CD4-positive, alpha-beta T cell treated with Interleukin-17A for 4 hours (primary cell): ENCODE measurements around the gene ADGRG2.
"Not testable (repeated sequence)": the region's sequence is repeated elsewhere in the genome, so short reads cannot be mapped to it uniquely, and the experiment has no call there.

Experiments
- DNase-seq: peaks from one replicate; pipeline ENCODE4 v3.0.0-alpha.2; 2020; ENCODE audit warnings: mixed read lengths

ADGRG2 gene

GRCh38 chrX:18996536-18996935 is 125.7 kb downstream of the ADGRG2 start:
- DNase-seq, result no peak

GRCh38 chrX:18995221-18995620 is 127.0 kb downstream of the ADGRG2 start:
- no peak for DNase-seq

DNA sequence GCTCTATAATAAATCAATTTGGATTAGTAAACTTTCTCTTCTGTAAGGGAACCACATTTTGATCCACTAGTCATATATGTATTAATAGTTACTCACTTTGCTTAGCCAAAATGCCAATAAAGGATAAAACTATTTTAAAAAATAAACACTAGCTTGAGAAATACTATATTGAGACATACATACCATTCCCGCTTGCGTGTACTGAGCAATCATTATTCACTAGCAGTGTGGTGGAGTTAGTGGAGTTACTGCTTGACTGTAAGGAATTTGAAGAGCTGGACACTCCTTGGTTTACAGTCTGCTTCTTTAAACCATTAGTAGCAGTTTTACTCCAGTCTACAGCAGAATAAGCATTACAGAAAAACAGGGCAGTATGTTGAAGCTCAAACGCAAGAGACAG is 127.6 kb downstream of the ADGRG2 start:
- DNase-seq, result no peak

DNA sequence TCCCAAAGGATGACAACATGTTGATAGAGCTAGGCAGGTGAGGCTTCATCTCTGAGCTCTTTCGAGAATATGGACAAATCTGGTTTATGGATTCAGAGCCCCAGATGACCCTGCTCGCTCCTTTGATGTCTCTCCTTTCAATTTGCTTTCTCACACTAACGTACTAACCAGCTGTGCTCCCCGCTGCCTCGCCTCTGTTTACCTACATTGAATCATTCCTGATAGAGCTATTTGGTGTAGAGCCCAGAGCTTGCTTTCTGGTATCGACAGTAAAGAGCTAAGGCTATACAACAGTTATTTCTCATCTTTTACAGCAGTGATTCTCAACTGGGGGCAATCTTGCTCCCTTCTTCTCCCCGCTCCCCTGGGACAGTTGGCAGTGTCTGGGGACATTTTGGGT is 129.4 kb downstream of the ADGRG2 start:
- DNase-seq, result no peak

- peak; percentile 3 for DNase-seq
Measured at GRCh38 chrX:18985186-18985435, 137.2 kb downstream of the ADGRG2 start.

DNA sequence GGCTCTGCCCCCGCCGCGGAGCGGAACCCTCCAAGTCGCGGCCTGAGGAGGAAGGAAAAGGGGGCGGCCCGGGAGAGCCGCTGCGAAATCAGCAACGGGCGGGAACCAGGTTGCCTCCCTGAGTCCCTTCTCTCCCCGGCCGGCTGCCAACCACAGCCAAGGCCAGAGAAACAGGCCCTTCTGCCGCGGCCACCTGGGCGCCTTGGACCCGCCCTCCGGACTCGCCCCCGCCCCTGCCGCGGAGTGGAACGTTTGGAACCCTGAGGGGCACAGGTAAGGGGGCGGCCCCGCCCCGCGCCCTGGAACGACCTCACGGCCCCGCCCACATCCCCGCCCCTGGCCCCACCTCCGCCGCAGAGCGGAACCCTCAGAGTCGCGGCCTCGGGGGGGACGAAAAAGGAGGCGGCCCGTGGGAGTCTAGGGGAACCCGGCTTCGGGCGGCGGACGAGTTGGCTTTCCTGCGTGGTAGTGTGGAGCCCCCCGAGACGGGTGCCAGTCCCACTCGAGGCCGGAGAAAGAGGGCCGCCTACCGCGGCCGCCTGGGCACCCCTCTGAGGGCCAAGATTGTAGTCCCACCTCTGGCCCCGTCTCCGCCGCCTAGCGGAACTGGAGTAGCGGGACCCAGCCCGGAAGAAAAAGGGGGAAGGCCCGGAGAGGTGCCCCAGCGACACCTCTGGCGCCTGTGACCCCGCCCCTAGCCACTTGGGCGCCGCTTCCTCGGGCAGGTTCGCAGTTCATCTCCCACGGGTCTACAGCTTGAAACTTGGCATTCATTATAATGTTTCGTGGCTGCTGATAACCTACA is 137.7 kb downstream of the ADGRG2 start:
- peak; percentile 92 for DNase-seq

DNA sequence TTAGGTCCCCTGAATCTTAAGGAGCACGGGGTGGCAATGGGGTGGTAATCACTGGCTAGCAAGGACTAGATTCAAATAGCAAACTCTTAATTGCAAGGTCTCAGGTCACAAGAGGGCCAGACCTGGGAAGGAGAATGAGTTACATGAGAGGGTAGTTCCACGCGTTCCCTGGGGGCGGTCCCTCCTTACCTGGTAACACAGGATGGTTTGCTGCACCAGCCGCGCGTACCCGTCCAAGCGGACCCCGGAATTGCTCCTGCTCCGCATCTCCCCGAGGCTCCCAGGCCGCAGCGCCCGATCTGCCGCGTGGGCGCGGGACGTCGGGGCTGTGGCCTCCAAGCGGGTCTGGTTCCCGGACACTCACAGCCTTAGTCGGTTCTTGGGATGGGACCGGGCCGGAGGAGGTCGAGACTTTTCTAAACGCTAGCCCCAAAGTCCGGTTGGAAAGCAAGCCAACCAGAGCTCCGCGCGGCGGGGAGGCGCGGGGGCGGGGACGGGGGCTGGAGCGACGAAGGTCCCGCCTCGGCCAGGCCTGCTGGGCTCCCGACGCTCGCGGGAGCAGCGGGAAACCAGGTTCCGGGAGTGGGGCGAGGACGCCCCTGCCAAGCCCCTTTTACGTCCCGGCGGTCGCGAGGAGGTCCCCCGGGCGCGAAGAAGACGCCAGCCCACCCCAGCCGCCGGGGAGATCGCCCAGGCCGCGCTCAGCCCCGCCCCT is 138.4 kb downstream of the ADGRG2 start, which contains the start of gene PHKA2:
PHKA2 (minus strand) TSS at position 449 of the 715 bp plus-strand sequence; CDS start at position 267, 182 bp downstream.
- DNase-seq, result no peak

GRCh38 chrX:18981124-18981807 is 141.0 kb downstream of the ADGRG2 start:
- no peak for DNase-seq

DNA sequence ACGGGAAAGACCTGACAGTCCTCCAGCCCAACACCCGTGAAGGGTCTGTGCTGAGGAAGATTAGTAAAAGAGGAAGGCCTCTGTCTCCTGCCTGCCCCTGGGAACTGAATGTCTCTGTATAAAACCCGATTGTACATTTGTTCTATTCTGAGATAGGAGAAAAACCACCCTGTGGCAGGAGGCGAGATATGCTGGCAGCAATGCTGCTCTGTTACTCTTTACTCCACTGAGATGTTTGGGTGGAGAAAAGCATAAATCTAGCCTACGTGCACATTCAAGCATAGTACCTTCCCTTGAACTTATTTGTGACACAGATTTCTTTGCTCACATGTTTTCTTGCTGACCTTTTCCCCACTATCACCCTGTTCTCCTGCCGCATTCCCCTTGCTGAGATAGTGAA is 142.0 kb downstream of the ADGRG2 start:
- DNase-seq, result not testable (repeated sequence)

DNA sequence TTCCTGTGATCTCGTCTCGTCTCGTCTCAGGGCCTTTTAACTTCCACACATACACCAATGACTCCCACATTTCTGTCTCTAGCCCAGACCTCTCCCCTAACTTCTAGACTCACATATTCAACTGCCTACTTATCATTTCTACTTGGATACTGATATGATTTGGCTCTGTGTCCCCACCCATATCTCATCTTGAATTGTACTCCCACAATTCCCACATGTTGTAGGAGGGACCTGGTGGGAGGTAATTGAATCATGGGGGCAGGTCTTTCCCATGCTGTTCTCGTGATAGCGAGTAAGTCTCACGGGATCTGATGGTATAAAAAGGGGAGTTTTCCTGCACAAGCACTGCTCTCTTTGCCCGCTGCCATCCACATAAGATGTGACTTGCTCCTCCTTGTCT is 147.3 kb downstream of the ADGRG2 start:
- no peak for DNase-seq

- DNase-seq, result no peak
Measured at GRCh38 chrX:18973527-18974192, 148.6 kb downstream of the ADGRG2 start.

DNA sequence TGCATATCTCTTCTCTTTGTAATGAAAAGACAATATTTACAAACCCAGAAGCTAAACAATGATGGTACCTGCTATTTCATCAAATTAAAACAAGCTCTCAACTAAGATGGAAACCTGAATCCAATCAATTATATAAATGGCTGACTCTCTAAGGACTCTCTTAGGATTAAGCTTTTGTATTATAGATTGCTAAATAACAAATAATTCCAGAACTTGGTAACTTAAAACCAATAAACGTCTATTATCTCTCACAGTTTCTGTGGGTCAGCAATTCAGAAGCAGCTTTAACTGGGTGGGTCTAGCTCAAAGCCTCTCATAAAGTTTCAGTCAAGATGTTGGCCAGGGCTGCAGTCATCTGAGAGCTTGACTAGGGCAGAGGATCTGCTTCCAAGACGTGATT is 150.8 kb downstream of the ADGRG2 start:
- no peak for DNase-seq

DNA sequence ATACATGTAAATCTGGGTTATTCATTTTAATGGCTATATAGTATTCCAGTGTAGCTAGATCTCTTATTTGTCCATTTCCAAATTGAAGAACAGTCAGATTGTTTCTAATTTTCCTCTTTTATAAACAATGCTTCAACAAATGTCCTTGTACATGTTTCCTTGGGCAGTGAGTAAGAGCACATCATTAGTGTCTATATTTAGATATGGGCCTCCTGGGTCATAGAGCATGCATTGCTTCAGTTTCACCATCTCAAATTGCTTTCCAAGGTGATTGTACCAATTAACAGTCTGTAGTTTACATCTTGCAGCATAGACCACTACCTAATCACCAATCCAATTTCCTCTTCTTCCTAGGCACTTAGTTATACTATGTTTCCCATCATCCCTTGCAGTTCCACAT is 151.8 kb downstream of the ADGRG2 start:
- no peak for DNase-seq

DNA sequence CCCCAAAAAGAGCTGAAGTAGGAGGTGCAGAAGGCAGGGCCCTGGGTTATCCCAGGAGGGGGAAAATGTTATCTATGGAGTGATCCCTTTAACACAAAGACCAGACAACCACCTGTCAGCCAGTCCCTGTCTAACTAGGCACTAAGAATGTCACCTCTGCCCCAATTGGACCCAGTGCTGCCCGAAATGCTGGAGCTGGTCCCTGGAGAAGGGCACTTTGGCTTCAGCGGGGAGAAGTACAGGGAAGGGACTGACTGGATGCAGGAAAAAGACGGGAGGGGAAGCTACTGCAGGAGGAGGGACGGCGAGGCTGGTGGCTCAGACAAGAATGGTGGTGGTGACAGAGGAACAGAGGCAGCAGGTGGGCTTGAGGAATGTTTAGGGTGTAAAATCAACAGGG is 155.6 kb downstream of the ADGRG2 start:
- DNase-seq, result no peak

GRCh38 chrX:18964901-18965300 is 157.4 kb downstream of the ADGRG2 start:
- no peak for DNase-seq

- no peak for DNase-seq
Measured at GRCh38 chrX:18964026-18964425, 158.2 kb downstream of the ADGRG2 start.

- no peak for DNase-seq
Measured at GRCh38 chrX:18962329-18962728, 159.9 kb downstream of the ADGRG2 start.

- DNase-seq, result no peak
Measured at GRCh38 chrX:18961686-18962085, 160.6 kb downstream of the ADGRG2 start.

DNA sequence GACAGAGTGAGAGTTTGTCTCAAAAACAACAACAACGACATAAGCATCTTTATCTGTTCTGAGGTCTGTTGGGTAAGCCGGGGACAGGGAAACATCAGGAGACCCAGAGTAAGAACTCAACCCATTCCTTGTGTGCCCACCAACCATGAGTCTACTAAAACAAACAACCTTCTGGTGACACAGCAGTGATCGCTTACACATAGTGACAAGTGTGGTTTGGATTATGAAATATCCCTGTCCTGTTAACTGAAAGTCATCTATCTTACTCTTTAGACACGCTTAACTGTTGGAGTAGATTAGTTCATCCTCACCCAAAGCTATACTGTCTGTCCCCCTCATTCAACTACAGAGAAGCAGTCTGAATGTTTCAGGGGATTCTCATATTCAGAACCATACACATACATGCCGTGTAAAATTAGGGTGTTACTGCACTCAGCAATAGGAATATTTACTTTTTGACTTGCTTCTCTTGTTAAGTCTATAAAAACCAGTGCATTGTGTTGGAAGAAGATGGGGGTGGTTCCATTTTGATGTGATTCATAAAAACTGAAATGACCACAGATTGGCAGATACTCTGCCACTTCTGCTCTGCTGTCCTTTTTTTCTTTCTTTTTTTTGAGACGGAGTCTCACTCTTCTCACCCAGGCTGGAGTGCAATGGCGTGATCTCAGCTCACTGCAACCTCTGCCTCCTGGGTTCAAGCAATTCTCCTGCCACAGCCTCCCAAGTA is 165.8 kb downstream of the ADGRG2 start:
- DNase-seq, result no peak

DNA sequence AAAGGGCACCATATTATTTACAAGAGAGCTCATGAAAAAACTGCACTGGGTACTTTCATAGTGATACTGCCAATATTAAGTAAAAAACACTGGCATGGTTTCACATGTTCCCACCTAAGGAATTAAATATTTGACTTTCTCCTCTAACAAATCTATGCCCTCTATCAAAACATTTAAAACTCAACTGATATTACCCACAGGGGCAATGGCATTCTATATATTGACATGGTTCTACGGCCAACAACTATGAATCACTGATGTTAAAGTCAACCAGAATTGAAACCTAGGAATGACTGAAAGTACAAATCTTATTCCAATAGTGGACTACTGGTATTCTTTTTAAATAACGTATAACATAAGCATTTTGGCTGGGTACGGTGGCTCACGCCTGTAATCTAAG is 166.6 kb downstream of the ADGRG2 start:
- no peak for DNase-seq

GRCh38 chrX:18951032-18951431 is 171.2 kb downstream of the ADGRG2 start:
- DNase-seq, result no peak

GRCh38 chrX:18949944-18950301 is 172.3 kb downstream of the ADGRG2 start:
- no peak for DNase-seq
